Camera-type eye (tissue), 1 donor: ENCODE data around the gene FOXD4L3. TPM values are rescaled to one million over a fixed set of nuclear protein-coding genes. Genes with fewer than 3 reads are reported as not detected.

ENCODE experiments used
- total RNA-seq: library from RNA; depleted of rRNA; stranded (reverse); fragments of >200 nt; gene quantifications from one replicate; pipeline ENCODE4 v1.2.3, GENCODE V29; 2014

FOXD4L3 gene
- total RNA-seq, result not detected

GRCh38 chr9:68302567-68302966 lies at the start of gene FOXD4L3:
Gene FOXD4L3 (plus strand): TSS chr9:68302867. CDS start chr9:68302952, 85 bp downstream.

Other genes with a start within 250 kb of the FOXD4L3 start
- 46.7 TPM for gene ZNG1C, start 60.9 kb upstream of the FOXD4L3 start, total RNA-seq
- gene PGM5, start 53.7 kb downstream of the FOXD4L3 start, total RNA-seq, result 61.8 TPM
- not detected for gene TMEM252, start 238.0 kb downstream of the FOXD4L3 start, total RNA-seq